Measurements from ENCODE around the gene RBM33. TPM values are rescaled to one million over a fixed set of nuclear protein-coding genes. Genes with fewer than 3 reads are reported as not detected.

Gene RBM33
- total and polyA plus RNA-seq, 8 donors = 14.6 to 40.1 (median 32.7) TPM

DNA sequence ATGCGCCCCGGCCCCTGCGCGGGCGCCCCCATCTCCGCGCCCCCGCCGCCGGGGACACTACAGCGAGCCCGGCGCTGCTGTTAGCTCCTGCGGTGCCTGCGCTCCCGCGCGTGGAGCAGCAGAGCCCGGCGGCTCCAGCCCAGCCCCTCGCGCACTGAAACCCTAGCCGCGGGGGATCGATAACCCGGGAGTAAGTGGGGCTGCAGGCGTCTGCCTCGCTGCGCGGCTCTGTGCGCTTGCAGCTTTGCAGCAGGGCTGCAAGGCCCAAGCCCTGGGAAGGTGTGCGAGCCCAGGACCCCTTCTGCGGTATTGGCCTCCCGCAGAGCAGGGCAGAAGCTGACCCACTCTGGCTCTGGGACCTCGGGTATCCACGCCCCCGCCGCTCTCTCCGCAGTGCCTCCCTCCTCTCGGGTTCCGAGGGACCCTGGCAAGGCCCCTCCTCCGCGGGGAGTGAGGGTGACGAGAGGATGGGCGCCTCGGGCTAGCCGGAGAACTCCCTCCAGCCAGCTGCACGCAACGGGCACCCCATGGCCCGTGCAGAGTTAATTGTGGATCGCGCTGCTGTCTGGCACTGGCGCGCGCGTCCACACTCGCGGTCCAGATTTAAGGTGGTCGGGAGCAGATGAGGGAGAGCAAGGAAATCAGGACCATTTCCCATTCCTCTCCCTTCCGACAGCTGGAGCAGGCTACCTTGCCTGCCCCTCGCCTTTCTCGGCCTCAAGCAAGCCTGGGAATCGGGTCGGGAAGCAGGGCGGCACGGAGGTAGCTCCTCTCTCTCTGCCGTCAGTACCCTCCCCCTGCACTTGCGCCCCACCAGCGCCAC, 165.7 kb downstream of the RBM33 start:
- TF ChIP-seq, protein P1, sequence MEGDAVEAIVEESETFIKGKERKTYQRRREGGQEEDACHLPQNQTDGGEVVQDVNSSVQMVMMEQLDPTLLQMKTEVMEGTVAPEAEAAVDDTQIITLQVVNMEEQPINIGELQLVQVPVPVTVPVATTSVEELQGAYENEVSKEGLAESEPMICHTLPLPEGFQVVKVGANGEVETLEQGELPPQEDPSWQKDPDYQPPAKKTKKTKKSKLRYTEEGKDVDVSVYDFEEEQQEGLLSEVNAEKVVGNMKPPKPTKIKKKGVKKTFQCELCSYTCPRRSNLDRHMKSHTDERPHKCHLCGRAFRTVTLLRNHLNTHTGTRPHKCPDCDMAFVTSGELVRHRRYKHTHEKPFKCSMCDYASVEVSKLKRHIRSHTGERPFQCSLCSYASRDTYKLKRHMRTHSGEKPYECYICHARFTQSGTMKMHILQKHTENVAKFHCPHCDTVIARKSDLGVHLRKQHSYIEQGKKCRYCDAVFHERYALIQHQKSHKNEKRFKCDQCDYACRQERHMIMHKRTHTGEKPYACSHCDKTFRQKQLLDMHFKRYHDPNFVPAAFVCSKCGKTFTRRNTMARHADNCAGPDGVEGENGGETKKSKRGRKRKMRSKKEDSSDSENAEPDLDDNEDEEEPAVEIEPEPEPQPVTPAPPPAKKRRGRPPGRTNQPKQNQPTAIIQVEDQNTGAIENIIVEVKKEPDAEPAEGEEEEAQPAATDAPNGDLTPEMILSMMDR (IDR thresholded peaks at IDR 0.05) = no peak
- Histone ChIP-seq H3K27ac (no peak overlapping the region), H3K27me3 (peaks cover 0 to 48% (median 10%) of the 10 kb centered on the region in 4 donors), H3K4me1 (peaks cover 0 to 15% (median 10%) of the 10 kb centered on the region in 3 donors), H3K4me3 (peak overlapping the region in 2 of 4 donors; percentile 24 to 38), H3K36me3 (no peaks in the 10 kb centered on the region), H3K9me3 (no peaks in the 10 kb centered on the region)
- DNase-seq (peak in 2 of 6 donors; percentile 56 to 70), FAIRE-seq (no peak), ATAC-seq (no peak)
- intact Hi-C loops (cut with DNase I) = loop anchor here in 2 of 3 donors (5.0 to 10.0 kb wide), 4 partner anchors 345 to 955 kb away; no protein-coding TSS in a partner anchor
- 2 to 3% methylated on average over 37 to 69 of the region's 69 CpGs for WGBS, 2 donors

DNA sequence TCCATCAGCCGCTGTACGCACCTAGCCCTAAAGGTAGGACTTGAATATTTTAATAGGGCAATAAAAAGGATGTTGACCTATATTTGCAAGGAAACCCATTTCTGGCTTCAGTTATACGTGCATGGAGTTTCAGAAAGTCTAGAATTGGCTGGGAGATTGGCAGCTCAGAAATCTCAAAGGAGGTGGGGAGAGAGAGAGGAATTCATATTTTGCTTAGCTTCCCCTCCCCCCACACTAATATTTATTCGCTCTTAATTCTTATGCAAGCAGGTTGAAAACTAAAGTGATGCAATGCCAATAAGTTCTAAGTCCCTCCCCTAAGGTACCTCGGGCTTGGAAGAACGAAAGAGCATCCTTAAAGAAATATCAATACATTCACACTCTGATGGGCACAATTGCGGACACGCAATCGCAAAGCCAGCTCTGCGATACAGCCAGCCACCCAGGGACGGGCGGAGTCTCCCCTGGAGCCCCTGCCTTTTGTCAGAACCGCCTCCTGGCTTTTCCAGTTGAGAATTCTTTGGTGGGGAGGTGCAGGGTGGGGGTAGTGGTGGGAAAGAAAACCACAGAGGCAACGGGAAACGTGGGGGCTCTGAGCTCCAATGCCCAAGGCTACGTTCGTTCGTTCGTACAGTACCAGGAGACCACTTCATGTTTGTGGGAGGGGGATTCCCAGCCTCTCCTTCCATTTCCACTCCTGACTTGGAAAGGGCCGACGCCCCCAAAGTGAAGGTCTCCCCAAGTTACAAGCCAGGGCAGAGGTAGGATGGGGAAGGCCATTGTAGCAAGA, 166.5 kb downstream of the RBM33 start:
- DNase-seq (peak in 1 of 6 donors; percentile 18), ATAC-seq (no peak), FAIRE-seq (no peak)
- no peaks in the 10 kb centered on the region for H3K36me3 ChIP-seq
- H3K9me3 ChIP-seq = no peaks in the 10 kb centered on the region
- H3K27me3 ChIP-seq = peaks cover 0 to 44% (median 9%) of the 10 kb centered on the region in 4 donors
- TF ChIP-seq, protein P1 (IDR thresholded peaks at IDR 0.05) = no peak
- intact Hi-C loops (cut with DNase I) = loop anchor here in 2 of 3 donors (5.0 to 10.0 kb wide), 4 partner anchors 344 to 954 kb away; no protein-coding TSS in a partner anchor
- no peak overlapping the region for H3K4me3 ChIP-seq
- WGBS, 2 donors = 3 to 4% methylated on average over 21 of the region's 21 CpGs
- no peak overlapping the region for H3K27ac ChIP-seq
- peaks cover 0 to 13% (median 8%) of the 10 kb centered on the region in 3 donors for H3K4me1 ChIP-seq

DNA sequence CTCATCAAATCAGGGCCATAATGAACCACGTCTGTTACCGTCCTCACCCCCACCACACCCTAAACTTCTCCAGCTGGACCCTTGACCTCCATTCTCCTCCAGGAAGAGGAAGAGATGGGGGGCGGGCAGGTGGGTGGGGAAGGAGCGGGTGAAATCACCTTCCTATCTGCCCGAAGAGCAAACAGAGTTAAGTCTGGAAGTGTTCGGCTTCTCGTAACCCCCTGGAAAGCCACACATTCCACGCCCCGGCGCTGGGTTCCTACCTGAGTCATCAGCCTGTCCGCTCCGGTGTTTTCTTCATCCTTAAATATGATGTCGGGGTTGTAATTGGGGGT, 167.1 kb downstream of the RBM33 start:
- intact Hi-C loops (cut with DNase I) = loop anchor here in 2 of 3 donors (5.0 to 10.0 kb wide), 4 partner anchors 343 to 953 kb away; no protein-coding TSS in a partner anchor
- TF ChIP-seq, protein P1 (IDR thresholded peaks at IDR 0.05) = no peak
- Histone ChIP-seq H3K27ac (no peak overlapping the region), H3K36me3 (no peaks in the 10 kb centered on the region), H3K9me3 (no peaks in the 10 kb centered on the region), H3K4me1 (peaks cover 0 to 13% (median 7%) of the 10 kb centered on the region in 3 donors), H3K27me3 (peaks cover 0 to 42% (median 7%) of the 10 kb centered on the region in 4 donors), H3K4me3 (no peak overlapping the region)
- no peak for FAIRE-seq
- DNase-seq = peak in 1 of 6 donors; percentile 32
- ATAC-seq = no peak
- WGBS, 2 donors = 1 to 3% methylated on average over 13 of the region's 13 CpGs

DNA sequence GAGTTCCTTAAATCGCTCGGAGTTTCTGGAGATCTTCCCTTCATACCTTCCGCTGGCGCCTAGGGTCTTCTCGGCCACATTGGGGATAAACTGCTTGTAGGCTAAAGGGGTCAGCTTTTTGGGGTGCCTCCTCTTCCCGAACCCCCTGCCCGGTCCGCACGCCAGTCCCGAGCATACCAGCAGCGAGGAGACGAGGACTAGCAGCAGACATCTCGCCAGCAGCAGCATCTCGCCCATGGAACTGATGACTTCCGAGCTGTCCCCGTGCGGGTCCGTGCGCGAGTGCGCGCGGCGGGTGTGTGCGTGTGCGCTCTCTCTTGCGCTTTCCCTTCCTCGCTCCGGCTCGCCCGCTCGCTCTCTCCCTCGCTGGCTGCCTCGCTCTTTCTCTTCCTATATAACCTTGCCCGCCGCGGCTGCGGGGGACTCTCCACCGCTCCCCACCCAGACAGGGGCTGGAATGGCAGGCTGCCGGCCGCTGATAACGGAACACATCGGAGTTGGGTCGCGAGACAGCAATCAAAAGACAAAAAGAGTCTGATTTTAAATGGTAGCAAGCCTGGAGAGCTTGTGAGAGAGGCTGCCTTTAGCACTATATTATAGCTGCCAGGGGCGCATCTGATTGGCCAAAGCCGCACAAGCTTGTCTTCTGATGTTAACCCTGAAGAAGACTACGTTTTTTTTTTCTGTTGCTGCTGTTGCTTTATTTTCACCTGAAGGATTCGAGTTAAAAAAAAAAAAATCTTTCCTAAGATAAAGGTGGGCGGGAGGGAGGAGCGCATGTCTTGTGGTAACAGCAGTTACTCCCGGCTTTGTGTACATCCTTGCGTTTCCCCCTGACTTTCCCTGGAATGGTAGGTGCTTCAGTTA, 167.7 kb downstream of the RBM33 start, which contains the start of gene SHH:
Gene SHH, minus strand, starts transcription at position 569 of the 867 bp plus-strand sequence. Its CDS starts 341 bp downstream, at position 228.
- Histone ChIP-seq H3K27ac (no peak within 1 kb of the TSS), H3K4me3 (no peak within 1 kb of the TSS), H3K4me1 (peaks cover 0 to 13% (median 7%) of the 10 kb centered on the region in 3 donors), H3K9me3 (no peaks in the 10 kb centered on the region), H3K36me3 (no peaks in the 10 kb centered on the region), H3K27me3 (peaks cover 0 to 42% (median 5%) of the 10 kb centered on the region in 4 donors)
- DNase-seq (peak in 1 of 6 donors; percentile 34), FAIRE-seq (no peak), ATAC-seq (no peak)
- intact Hi-C loops (cut with DNase I) = loop anchor here in 2 of 3 donors (5.0 to 10.0 kb wide), 4 partner anchors 343 to 953 kb away; no protein-coding TSS in a partner anchor
- TF ChIP-seq, protein P1 (IDR thresholded peaks at IDR 0.05) = no peak
- WGBS, 2 donors = 1 to 3% methylated on average over 44 to 53 of the region's 53 CpGs

Data from pancreas (tissue), 10 donors.